Mesenchymal stem cell (in vitro differentiated cells and primary cell): Measurements from ENCODE around the gene SPON2.
A peak's percentile ranks its signal among the peaks of the same experiment; 100 is the strongest.

Experiments
- DNase-seq: peaks from one replicate; pipeline ENCODE4 v3.0.0-alpha.2; 2013
- H2AFZ ChIP-seq: one replicate; pipeline ENCODE4 v1.6.1; 2013; ENCODE audit warnings: low read depth, mild to moderate bottlenecking, control low read depth, inconsistent platforms, low read length, moderate library complexity
- H2AK5ac ChIP-seq: 2 replicates; pipeline ENCODE4 v1.6.1; 2013; ENCODE audit warnings: low read length, moderate library complexity, mild to moderate bottlenecking, inconsistent platforms; ENCODE audit not compliant: severe bottlenecking
- H2BK120ac ChIP-seq: one replicate; pipeline ENCODE4 v1.6.1; 2013; ENCODE audit warnings: low read depth, mild to moderate bottlenecking, inconsistent platforms, low read length, moderate library complexity
- H2BK12ac ChIP-seq, 2 experiments: one replicate each; pipeline ENCODE4 v1.6.1; 2013; ENCODE audit warnings: inconsistent platforms in 2 of 2, low read length in 2 of 2, mild to moderate bottlenecking in 2 of 2, moderate library complexity in 2 of 2, control low read depth in 1 of 2
- H2BK15ac ChIP-seq: one replicate; pipeline ENCODE4 v1.6.1; 2013; ENCODE audit warnings: mild to moderate bottlenecking, low read depth, inconsistent platforms; ENCODE audit not compliant: poor library complexity, severe bottlenecking
- H2BK5ac ChIP-seq: 2 replicates; pipeline ENCODE4 v1.6.1; 2013; ENCODE audit warnings: low read depth, mild to moderate bottlenecking, low read length, control low read depth, inconsistent platforms; ENCODE audit not compliant: poor library complexity, severe bottlenecking
- H3K14ac ChIP-seq, 2 experiments: one replicate each; pipeline ENCODE4 v1.6.1; 2013; ENCODE audit warnings: inconsistent platforms in 2 of 2, low read length in 2 of 2, control low read depth in 1 of 2, mild to moderate bottlenecking in 1 of 2, moderate library complexity in 1 of 2
- H3K18ac ChIP-seq, 2 experiments: one replicate each; pipeline ENCODE4 v1.6.1; 2013; ENCODE audit warnings: inconsistent platforms in 2 of 2, low read length in 2 of 2, control low read depth in 1 of 2, low read depth in 1 of 2, mild to moderate bottlenecking in 1 of 2
- H3K23ac ChIP-seq, 2 experiments: one replicate each; pipeline ENCODE4 v1.6.1; 2013; ENCODE audit warnings: inconsistent platforms in 2 of 2, low read length in 2 of 2, mild to moderate bottlenecking in 2 of 2, moderate library complexity in 2 of 2, control low read depth in 1 of 2
- H3K27ac ChIP-seq: 2 replicates; pipeline ENCODE4 v1.5.1; 2013; ENCODE audit warnings: mild to moderate bottlenecking, moderate library complexity, low read length, control low read depth, inconsistent platforms; ENCODE audit not compliant: poor library complexity, severe bottlenecking
- H3K27me3 ChIP-seq, 2 experiments: 2 replicates each; pipeline versions ENCODE4 v1.6.1 to v1.7.0; 2013; ENCODE audit warnings: low read length in 2 of 2, mild to moderate bottlenecking in 2 of 2, moderate library complexity in 2 of 2, control low read depth in 1 of 2, inconsistent platforms in 1 of 2; ENCODE audit not compliant: control insufficient read depth in 1 of 2, insufficient read depth in 1 of 2
- H3K36me3 ChIP-seq, 2 experiments: 2 replicates each; pipeline versions ENCODE4 v1.6.1 to v1.7.0; 2013; ENCODE audit warnings: low read length in 2 of 2, control low read depth in 1 of 2, inconsistent platforms in 1 of 2, low read depth in 1 of 2, mild to moderate bottlenecking in 1 of 2; ENCODE audit not compliant: insufficient read depth in 2 of 2, control insufficient read depth in 1 of 2
- H3K4ac ChIP-seq, 2 experiments: one replicate each; pipeline ENCODE4 v1.6.1; 2013; ENCODE audit warnings: inconsistent platforms in 2 of 2, low read length in 2 of 2, mild to moderate bottlenecking in 2 of 2, moderate library complexity in 2 of 2, control low read depth in 1 of 2, low read depth in 1 of 2
- H3K4me1 ChIP-seq: 2 replicates; pipeline ENCODE4 v1.6.1; 2013; ENCODE audit warnings: low read depth, low read length, control low read depth; ENCODE audit not compliant: control insufficient read depth, insufficient read depth
- H3K4me2 ChIP-seq: 2 replicates; pipeline ENCODE4 v1.6.1; 2013; ENCODE audit warnings: low read length, mild to moderate bottlenecking, inconsistent platforms; ENCODE audit not compliant: poor library complexity, severe bottlenecking
- H3K4me3 ChIP-seq, 2 experiments: 2 replicates each; pipeline versions ENCODE4 v1.5.1 to v1.7.0; 2013; ENCODE audit warnings: low read length in 2 of 2, mild to moderate bottlenecking in 2 of 2, control low read depth in 1 of 2, low read depth in 1 of 2; ENCODE audit not compliant: insufficient read depth in 1 of 2
- H3K79me1 ChIP-seq: replicated peaks from 2 replicates; pipeline ENCODE4 v1.6.1; 2013; ENCODE audit warnings: mild to moderate bottlenecking, control low read depth, low read length, inconsistent platforms; ENCODE audit not compliant: poor library complexity, severe bottlenecking
- H3K9ac ChIP-seq: 2 replicates; pipeline ENCODE4 v1.7.0; 2013; ENCODE audit warnings: mild to moderate bottlenecking, low read length, moderate library complexity
- H3K9me3 ChIP-seq: 2 replicates; pipeline ENCODE4 v1.7.0; 2013; ENCODE audit warnings: mild to moderate bottlenecking, low read length; ENCODE audit not compliant: control insufficient read depth
- H4K8ac ChIP-seq: one replicate; pipeline ENCODE4 v1.6.1; 2013; ENCODE audit warnings: inconsistent platforms, mild to moderate bottlenecking, low read length, moderate library complexity
- H4K91ac ChIP-seq: one replicate; pipeline ENCODE4 v1.6.1; 2013; ENCODE audit warnings: mild to moderate bottlenecking, low read length, inconsistent platforms
- WGBS: methylation state at CpG from one replicate; pipeline ENCODE4 v1.1.7; 2013; ENCODE audit warnings: mixed read lengths; 5-methylcytosine and 5-hydroxymethylcytosine counted together

Gene SPON2

GRCh38 chr4:1196421-1197183, 24.2 kb upstream of the SPON2 start:
- H2BK15ac ChIP-seq, result no peak overlapping the region
- WGBS, result 93% methylated on average over 13 of the region's 13 CpGs
- H3K79me1 ChIP-seq, result peaks cover 3% of the 10 kb centered on the region
- peak overlapping the region; percentile 11 for H2AK5ac ChIP-seq
- DNase-seq, result no peak
- peaks cover 10 to 30% of the 10 kb centered on the region in 2 experiments for H3K36me3 ChIP-seq
- H3K27ac ChIP-seq, result no peak overlapping the region
- no peaks in the 10 kb centered on the region for H3K27me3 ChIP-seq
- H4K91ac ChIP-seq, result peak overlapping the region; percentile 92
- peak overlapping the region in 1 of 2 experiments; percentile 4 for H3K14ac ChIP-seq
- H3K4ac ChIP-seq, result peak overlapping the region; percentile 73 to 75
- no peak overlapping the region for H2AFZ ChIP-seq
- no peaks in the 10 kb centered on the region for H3K9me3 ChIP-seq
- H3K18ac ChIP-seq, result peak overlapping the region; percentile 30 to 69
- peak overlapping the region; percentile 58 for H4K8ac ChIP-seq
- H3K4me3 ChIP-seq, result no peak overlapping the region
- H3K9ac ChIP-seq, result no peak overlapping the region
- H3K4me1 ChIP-seq, result peaks cover 69% of the 10 kb centered on the region
- H3K23ac ChIP-seq, result no peak overlapping the region
- peak overlapping the region; percentile 31 to 94 for H2BK12ac ChIP-seq
- no peak overlapping the region for H2BK120ac ChIP-seq
- H3K4me2 ChIP-seq, result no peak overlapping the region
- H2BK5ac ChIP-seq, result no peak overlapping the region

- H2BK12ac ChIP-seq, result peak overlapping the region; percentile 63 to 94
- H2BK5ac ChIP-seq, result no peak overlapping the region
- H3K18ac ChIP-seq, result peak overlapping the region; percentile 6 to 65
- H3K9me3 ChIP-seq, result no peaks in the 10 kb centered on the region
- WGBS, result 92% methylated on average over 11 of the region's 16 CpGs
- no peak overlapping the region for H3K9ac ChIP-seq
- peaks cover 67% of the 10 kb centered on the region for H3K4me1 ChIP-seq
- peak overlapping the region; percentile 11 for H2AK5ac ChIP-seq
- no peak overlapping the region for H2BK120ac ChIP-seq
- no peak for DNase-seq
- H4K91ac ChIP-seq, result peak overlapping the region; percentile 92
- no peak overlapping the region for H3K27ac ChIP-seq
- no peak overlapping the region for H3K4me3 ChIP-seq
- H3K79me1 ChIP-seq, result no peaks in the 10 kb centered on the region
- peak overlapping the region; percentile 58 for H4K8ac ChIP-seq
- peak overlapping the region; percentile 73 to 75 for H3K4ac ChIP-seq
- no peak overlapping the region for H3K4me2 ChIP-seq
- H3K36me3 ChIP-seq, result peaks cover 10 to 30% of the 10 kb centered on the region in 2 experiments
- H3K14ac ChIP-seq, result peak overlapping the region in 1 of 2 experiments; percentile 4
- no peak overlapping the region for H3K23ac ChIP-seq
- H2AFZ ChIP-seq, result no peak overlapping the region
- peak overlapping the region; percentile 46 for H2BK15ac ChIP-seq
- no peaks in the 10 kb centered on the region for H3K27me3 ChIP-seq
These were observed 23.6 kb upstream of the SPON2 start for GRCh38 chr4:1195891-1196401.

GRCh38 chr4:1195109-1195671, 22.8 kb upstream of the SPON2 start:
- no peak overlapping the region for H2AFZ ChIP-seq
- H2BK5ac ChIP-seq, result peak overlapping the region; percentile 53
- peak overlapping the region; percentile 37 to 96 for H3K18ac ChIP-seq
- peak overlapping the region; percentile 29 for H3K9ac ChIP-seq
- H3K9me3 ChIP-seq, result no peaks in the 10 kb centered on the region
- no peak for DNase-seq
- no peak overlapping the region for H3K27ac ChIP-seq
- peak overlapping the region; percentile 73 for H2BK15ac ChIP-seq
- peak overlapping the region; percentile 97 for H2BK120ac ChIP-seq
- peak overlapping the region; percentile 97 for H2AK5ac ChIP-seq
- 94% methylated on average over 29 of the region's 29 CpGs for WGBS
- H3K23ac ChIP-seq, result peak overlapping the region in 1 of 2 experiments; percentile 84
- H3K4me2 ChIP-seq, result no peak overlapping the region
- peak overlapping the region; percentile 57 to 99 for H2BK12ac ChIP-seq
- H3K4me3 ChIP-seq, result no peak overlapping the region
- peak overlapping the region; percentile 41 to 97 for H3K4ac ChIP-seq
- H3K14ac ChIP-seq, result peak overlapping the region in 1 of 2 experiments; percentile 87
- H4K91ac ChIP-seq, result peak overlapping the region; percentile 87
- peaks cover 10 to 30% of the 10 kb centered on the region in 2 experiments for H3K36me3 ChIP-seq
- H4K8ac ChIP-seq, result peak overlapping the region; percentile 85
- H3K79me1 ChIP-seq, result no peaks in the 10 kb centered on the region
- H3K4me1 ChIP-seq, result peaks cover 60% of the 10 kb centered on the region
- H3K27me3 ChIP-seq, result no peaks in the 10 kb centered on the region
